OCI-M2 (cell line): ENCODE data around the gene RAPGEF1.

Experiments used
- DNase-seq: peaks from one replicate; lab custom pipeline; 2025; ENCODE audit not compliant: unreplicated experiment; lab: John Stamatoyannopoulos, UW

Gene RAPGEF1

GRCh38 chr9:131628459-131629225, 111.2 kb downstream of the RAPGEF1 start:
- no peak for DNase-seq

- DNase-seq: no peak
These were observed 112.0 kb downstream of the RAPGEF1 start for GRCh38 chr9:131627648-131628458.

- no peak for DNase-seq
These were observed 112.6 kb downstream of the RAPGEF1 start for GRCh38 chr9:131627326-131627647.

GRCh38 chr9:131625790-131626670, 113.8 kb downstream of the RAPGEF1 start:
- no peak for DNase-seq

GRCh38 chr9:131625508-131625787, 114.4 kb downstream of the RAPGEF1 start:
- DNase-seq: no peak

- DNase-seq: no peak
These were observed 115.0 kb downstream of the RAPGEF1 start for GRCh38 chr9:131624636-131625507.

GRCh38 chr9:131623655-131624330, 116.1 kb downstream of the RAPGEF1 start:
- no peak for DNase-seq

- no peak for DNase-seq
These were observed 117.4 kb downstream of the RAPGEF1 start for GRCh38 chr9:131622523-131622922.

- no peak for DNase-seq
These were observed 118.1 kb downstream of the RAPGEF1 start for GRCh38 chr9:131621551-131622358.

GRCh38 chr9:131620764-131621520, 118.9 kb downstream of the RAPGEF1 start:
- no peak for DNase-seq

- DNase-seq: no peak
These were observed 120.2 kb downstream of the RAPGEF1 start for GRCh38 chr9:131619680-131620079.

GRCh38 chr9:131618785-131619184, 121.1 kb downstream of the RAPGEF1 start:
- no peak for DNase-seq

GRCh38 chr9:131618071-131618479, 121.8 kb downstream of the RAPGEF1 start:
- DNase-seq: no peak

- no peak for DNase-seq
These were observed 122.3 kb downstream of the RAPGEF1 start for GRCh38 chr9:131617611-131618010.

- DNase-seq: no peak
These were observed 122.8 kb downstream of the RAPGEF1 start for GRCh38 chr9:131616983-131617604.

- DNase-seq: no peak
These were observed 125.4 kb downstream of the RAPGEF1 start for GRCh38 chr9:131614340-131614915.

- no peak for DNase-seq
These were observed 126.0 kb downstream of the RAPGEF1 start for GRCh38 chr9:131613921-131614320.

- DNase-seq: no peak
These were observed 127.0 kb downstream of the RAPGEF1 start for GRCh38 chr9:131612851-131613250.
